Heart right ventricle (tissue), 16 donors: Measurements from ENCODE around the gene CCSER1. TPM values are rescaled to one million over a fixed set of nuclear protein-coding genes. Genes with fewer than 3 reads are reported as not detected.

Experiments
- ATAC-seq, 8 donors: fragments of 200-7000 bp; cut with Tn5 transposase; one replicate each; pipeline ENCODE4 v1.9.1; 2020; ENCODE audit warnings: mild to moderate bottlenecking in 8 of 8, moderate library complexity in 8 of 8, moderate number of reproducible peaks in 1 of 8
- DNase-seq, 2 donors: peaks; one replicate each; pipeline ENCODE4 v3.0.0-alpha.2; 2020
- H3K27ac ChIP-seq, 10 donors: fragments of 200-600 bp; sonication (generic) in 2 of 10; one replicate each; pipeline versions ENCODE4 v1.5.0 to v1.8.0; 2020 to 2022; ENCODE audit warnings: mild to moderate bottlenecking in 3 of 10
- H3K27me3 ChIP-seq, 7 donors: fragments of 200-600 bp; one replicate each; pipeline ENCODE4 v1.8.0; 2021 to 2022; ENCODE audit warnings: mild to moderate bottlenecking in 2 of 7
- H3K36me3 ChIP-seq, 9 donors: fragments of 200-600 bp; sonication (generic) in 1 of 9; one replicate each; pipeline versions ENCODE4 v1.5.0 to v1.8.0; 2020 to 2022; ENCODE audit warnings: mild to moderate bottlenecking in 2 of 9
- H3K4me1 ChIP-seq, 9 donors: fragments of 200-600 bp; sonication (generic) in 1 of 9; one replicate each; pipeline versions ENCODE4 v1.5.0 to v1.8.0; 2020 to 2022; ENCODE audit warnings: mild to moderate bottlenecking in 4 of 9
- H3K4me3 ChIP-seq, 10 donors: fragments of 200-600 bp; sonication (generic) in 2 of 10; one replicate each; pipeline versions ENCODE4 v1.5.0 to v1.8.0; 2020 to 2022; ENCODE audit warnings: mild to moderate bottlenecking in 7 of 10, moderate library complexity in 2 of 10
- H3K9me3 ChIP-seq, 11 donors: fragments of 200-600 bp in 10 of 11; sonication (generic) in 2 of 11; one replicate each; pipeline versions ENCODE4 v1.5.0 to v1.8.0; 2013 to 2022; ENCODE audit warnings: mild to moderate bottlenecking in 2 of 11, control low read depth in 1 of 11, moderate library complexity in 1 of 11
- CTCF ChIP-seq, 9 donors: fragments of 200-600 bp; sonication (generic) in 2 of 9; IDR thresholded peaks; one replicate each; pipeline versions ENCODE4 v1.5.0 to v1.8.0; 2021 to 2022; ENCODE audit warnings: antibody characterized with exemption in 9 of 9, mild to moderate bottlenecking in 5 of 9, moderate library complexity in 1 of 9
- WGBS, 2 donors: extraction: QIAGEN DNeasy Blood & Tissue Kit; methylation state at CpG; one replicate each; pipeline ENCODE4 v1.1.7; 2013; ENCODE audit warnings: inconsistent platforms in 1 of 2; 5-methylcytosine and 5-hydroxymethylcytosine counted together
- intact Hi-C, 10 donors: fragments of 100-400 bp; cut with DNase I; formaldehyde crosslinking; loops; one replicate each; pipeline versions ENCODE4 v1.11.1 to v1.14.2; 2022
- polyA plus RNA-seq, 2 donors: library from polyadenylated mRNA; stranded (reverse); fragments of 200-250 nt; gene quantifications; one replicate each; pipeline ENCODE4 v1.2.3, GENCODE V29; 2013
- total RNA-seq, 10 donors: library from RNA; stranded (reverse); fragmentation: NEBNext Ultra II Directional in 3 of 10; extraction: Animal tissue kit (Norgen Biotek cat#: 25700) in 3 of 10; gene quantifications; one replicate each; pipeline versions ENCODE4 v1.2.1 to v1.2.4, GENCODE V29; 2021 to 2023
- donor health status: Arrhythmogenic right ventricular cardiomyopathy.
- donor health status: ischemic (EF 13 %, LVEDD 7.1; RV severe dilation, severe dysfunction).
- donor health status: healthy with polysubstance abuse.
- donor health status: DM: no; HTN: yes; CAD: no.
- donor health status: DM: no; HTN: no; CAD: no.
- donor health status: ischemic (EF 25% LVEDD 6.9; RV normal size, moderate dysfunction).
- donor health status: ischemic (EF 25% LVEDD 5.7; RV mildly dilated, moderate dysfunction).
- donor health status: healthy.
- donor health status: DM: yes; HTN: yes; CAD: no.
- donor health status: Ischemic cardiomyopathy.
- donor health status: ischemic (EF 35%, LVEDD 5.7; RV mildly dilated, moderate dysfunction).
- donor health status: nonischemic (EF 11% LVEDD 7.7; RV severe dilation, severe dysfunction).
- donor health status: DM: yes; HTN: yes; CAD: no.
- donor health status: PGD.
- donor health status: ischemic (EF 29% LVEDD 5.4; RV normal size, mild dysfunction).
- donor health status: nonischemic (EF 23%, LVEDD 6.1; RV moderate dilation, normal function).

Gene CCSER1
- total and polyA plus RNA-seq, 12 donors, result 1.5 to 16.4 (median 12.0) TPM

DNA sequence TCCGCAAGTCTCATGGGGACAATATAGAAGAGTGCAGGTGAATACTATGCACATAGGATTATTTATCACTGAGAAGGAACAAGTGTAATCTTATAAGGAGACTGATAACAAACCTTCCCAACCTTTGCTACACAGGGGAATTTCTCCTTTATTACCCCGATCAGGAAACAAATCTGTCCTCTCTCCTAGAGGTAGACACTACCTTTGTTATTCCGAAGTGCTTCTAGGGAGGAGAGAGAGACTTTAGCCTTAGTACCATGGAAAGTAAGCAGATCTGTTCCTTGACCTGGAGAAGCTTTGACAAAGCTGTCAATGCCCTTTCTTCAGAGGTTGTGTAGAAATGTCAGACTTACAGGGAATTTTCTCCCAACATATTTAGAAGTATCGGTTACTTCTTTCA is 475.5 kb downstream of the CCSER1 start:
- 90 to 95% methylated on average over 4 of the region's 4 CpGs for WGBS, 2 donors
- intact Hi-C loops, result no loop called here
- H3K4me3 ChIP-seq, result no peak overlapping the region
- no peak for DNase-seq
- no peaks in the 10 kb centered on the region for H3K36me3 ChIP-seq
- H3K27me3 ChIP-seq, result no peaks in the 10 kb centered on the region
- peaks cover 0 to 11% (median 0%) of the 10 kb centered on the region in 9 donors for H3K4me1 ChIP-seq
- H3K27ac ChIP-seq, result no peak overlapping the region
- H3K9me3 ChIP-seq, result no peaks in the 10 kb centered on the region
- no peak for ATAC-seq
- TF ChIP-seq CTCF (IDR thresholded peaks at IDR 0.05), result no peak

- Histone ChIP-seq H3K27ac (no peak overlapping the region), H3K9me3 (no peaks in the 10 kb centered on the region), H3K4me1 (peaks cover 0 to 7% (median 0%) of the 10 kb centered on the region in 9 donors), H3K27me3 (no peaks in the 10 kb centered on the region), H3K36me3 (no peaks in the 10 kb centered on the region), H3K4me3 (no peak overlapping the region)
- no peak for TF ChIP-seq CTCF (IDR thresholded peaks at IDR 0.05)
- DNase-seq, result no peak
- intact Hi-C loops, result no loop called here
- no peak for ATAC-seq
- 37% methylated on average over 2 of the region's 2 CpGs for WGBS, 2 donors
Measured at GRCh38 chr4:90603540-90603939, 476.3 kb downstream of the CCSER1 start.

GRCh38 chr4:90606781-90607180 is 479.6 kb downstream of the CCSER1 start:
- H3K36me3 ChIP-seq, result no peaks in the 10 kb centered on the region
- DNase-seq (no peak), ATAC-seq (no peak)
- no peak overlapping the region for H3K4me3 ChIP-seq
- intact Hi-C loops, result no loop called here
- no peaks in the 10 kb centered on the region for H3K9me3 ChIP-seq
- no peak overlapping the region for H3K27ac ChIP-seq
- H3K27me3 ChIP-seq, result no peaks in the 10 kb centered on the region
- WGBS, 2 donors, result 94 to 100% methylated on average over 1 of the region's 1 CpG
- TF ChIP-seq CTCF (IDR thresholded peaks at IDR 0.05), result no peak
- peaks cover 0 to 7% (median 0%) of the 10 kb centered on the region in 9 donors for H3K4me1 ChIP-seq

DNA sequence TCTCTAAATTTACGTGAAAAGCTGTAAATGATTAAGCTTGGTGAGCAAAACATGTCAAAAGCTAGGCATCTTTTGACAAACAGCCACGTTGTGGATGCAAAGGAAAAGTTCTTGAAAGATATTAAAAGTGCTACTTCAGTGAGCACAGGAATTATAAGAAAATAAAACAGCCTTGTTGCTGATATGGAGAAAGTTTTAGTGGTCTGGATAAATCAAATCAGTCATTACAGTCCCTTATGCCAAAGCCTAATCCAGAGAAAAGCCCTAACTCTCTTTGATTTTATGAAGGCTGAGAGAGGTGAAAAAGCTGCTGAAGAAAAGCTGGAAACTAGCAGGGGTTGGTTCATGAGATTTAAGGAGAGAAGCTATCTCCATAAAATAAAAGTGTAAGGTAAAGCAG is 487.2 kb downstream of the CCSER1 start:
- WGBS, 2 donors, result 76 to 79% methylated on average over 2 of the region's 2 CpGs
- intact Hi-C loops, result no loop called here

More for the DNA sequence above, 487.2 kb downstream of the CCSER1 start:
- no peak for TF ChIP-seq CTCF (IDR thresholded peaks at IDR 0.05)
- no peak for DNase-seq
- no peaks in the 10 kb centered on the region for H3K4me1 ChIP-seq
- H3K4me3 ChIP-seq, result no peak overlapping the region
- no peaks in the 10 kb centered on the region for H3K27me3 ChIP-seq
- no peak overlapping the region for H3K27ac ChIP-seq
- H3K36me3 ChIP-seq, result no peaks in the 10 kb centered on the region
- no peak for ATAC-seq
- peaks cover 0 to 7% (median 0%) of the 10 kb centered on the region in 11 donors for H3K9me3 ChIP-seq
